ENCODE measurements around the gene UBR1.
"Not testable (repeated sequence)": the region's sequence is repeated elsewhere in the genome, so short reads cannot be mapped to it uniquely, and the experiment has no call there.

The UBR1 gene

DNA sequence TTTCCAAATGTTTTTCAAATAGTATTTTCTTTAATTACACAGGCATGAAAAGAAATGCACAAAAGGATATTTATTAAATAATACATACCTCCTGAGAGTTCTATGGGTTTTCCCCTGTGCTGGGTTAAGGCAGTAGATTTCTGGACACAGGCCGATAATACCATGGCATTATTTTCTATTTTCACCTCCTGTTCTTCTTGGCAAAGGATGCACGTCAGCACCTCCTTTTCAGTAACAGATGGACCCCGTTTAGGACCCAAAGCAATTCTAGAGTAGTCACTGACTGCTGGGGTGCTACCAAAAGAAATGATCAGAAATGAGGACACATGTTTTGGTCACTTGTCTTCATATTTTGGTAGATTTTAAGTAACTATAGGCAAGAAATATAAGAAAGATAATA is 98.8 kb downstream of the UBR1 start:
- no peak overlapping the region for H3K4me3 ChIP-seq (ENCODE audit: control insufficient read depth, low read depth, low read length)
- DNase-seq (ENCODE audit: low read depth), result no peak
- TF ChIP-seq, protein P1, sequence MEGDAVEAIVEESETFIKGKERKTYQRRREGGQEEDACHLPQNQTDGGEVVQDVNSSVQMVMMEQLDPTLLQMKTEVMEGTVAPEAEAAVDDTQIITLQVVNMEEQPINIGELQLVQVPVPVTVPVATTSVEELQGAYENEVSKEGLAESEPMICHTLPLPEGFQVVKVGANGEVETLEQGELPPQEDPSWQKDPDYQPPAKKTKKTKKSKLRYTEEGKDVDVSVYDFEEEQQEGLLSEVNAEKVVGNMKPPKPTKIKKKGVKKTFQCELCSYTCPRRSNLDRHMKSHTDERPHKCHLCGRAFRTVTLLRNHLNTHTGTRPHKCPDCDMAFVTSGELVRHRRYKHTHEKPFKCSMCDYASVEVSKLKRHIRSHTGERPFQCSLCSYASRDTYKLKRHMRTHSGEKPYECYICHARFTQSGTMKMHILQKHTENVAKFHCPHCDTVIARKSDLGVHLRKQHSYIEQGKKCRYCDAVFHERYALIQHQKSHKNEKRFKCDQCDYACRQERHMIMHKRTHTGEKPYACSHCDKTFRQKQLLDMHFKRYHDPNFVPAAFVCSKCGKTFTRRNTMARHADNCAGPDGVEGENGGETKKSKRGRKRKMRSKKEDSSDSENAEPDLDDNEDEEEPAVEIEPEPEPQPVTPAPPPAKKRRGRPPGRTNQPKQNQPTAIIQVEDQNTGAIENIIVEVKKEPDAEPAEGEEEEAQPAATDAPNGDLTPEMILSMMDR (conservative IDR thresholded peaks at IDR 0.05; ENCODE audit: control insufficient read depth, insufficient read depth, low read depth, low read length), result no peak

DNA sequence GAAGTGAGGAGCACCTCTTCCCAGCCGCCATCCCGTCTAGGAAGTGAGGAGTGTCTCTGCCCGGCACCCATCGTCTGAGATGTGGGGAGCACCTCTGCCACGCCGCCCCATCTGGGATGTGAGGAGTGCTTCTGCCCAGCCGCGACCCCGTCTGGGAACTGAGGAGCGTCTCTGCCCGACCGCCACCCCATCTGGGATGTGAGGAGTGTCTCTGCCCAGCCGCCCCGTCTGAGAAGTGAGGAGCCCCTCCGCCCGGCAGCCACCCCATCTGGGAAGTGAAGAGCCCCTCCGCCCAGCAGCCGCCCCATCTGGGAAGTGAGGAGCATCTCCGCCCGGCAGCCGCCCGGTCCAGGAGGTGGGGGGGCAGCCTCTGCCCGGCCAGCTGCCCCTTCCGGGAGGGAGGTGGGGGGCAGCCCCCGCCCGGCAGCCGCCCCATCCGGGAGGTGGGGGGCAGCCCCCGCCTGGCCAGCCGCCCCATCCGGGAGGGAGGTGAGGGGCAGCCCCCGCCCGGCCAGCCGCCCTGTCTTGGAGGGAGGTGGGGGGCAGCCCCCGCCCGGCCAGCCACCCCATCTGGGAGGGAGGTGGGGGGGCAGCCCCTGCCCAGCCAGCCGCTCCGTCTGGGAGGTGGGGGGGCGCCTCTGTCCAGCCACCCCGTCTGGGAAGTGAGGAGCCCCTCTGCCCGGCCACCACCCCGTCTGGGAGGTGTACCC is 100.8 kb downstream of the UBR1 start:
- DNase-seq (ENCODE audit: low read depth), result not testable (repeated sequence)

DNA sequence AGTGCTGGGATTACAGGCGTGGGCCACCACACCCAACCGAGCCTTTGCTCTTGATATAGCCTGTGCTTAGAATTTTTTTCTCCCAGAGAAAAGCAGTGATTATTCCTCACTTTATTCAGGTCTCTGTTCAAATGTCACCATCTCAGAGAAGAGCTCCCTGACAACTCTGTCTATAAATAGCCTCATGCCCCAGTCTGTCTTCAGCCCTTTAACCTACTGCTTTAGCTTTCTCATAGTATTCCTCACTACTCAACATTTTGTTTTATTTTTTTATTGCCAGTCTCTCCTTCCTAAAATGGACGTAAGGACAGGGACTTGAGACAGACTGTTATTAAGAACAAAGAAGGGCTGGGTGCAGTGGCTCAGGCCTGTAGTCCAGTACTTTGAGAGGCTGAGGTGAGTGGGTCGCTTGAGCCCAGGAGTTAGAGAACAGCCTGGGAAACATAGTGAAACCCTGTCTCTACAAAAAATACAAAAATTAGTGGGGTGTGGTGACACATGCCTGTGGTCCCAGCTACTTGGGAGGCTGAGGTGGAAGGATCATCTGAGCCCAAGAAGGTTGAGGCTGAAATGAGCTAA is 106.5 kb downstream of the UBR1 start:
- TF ChIP-seq, protein P1 (conservative IDR thresholded peaks at IDR 0.05; ENCODE audit: control insufficient read depth, insufficient read depth, low read depth, low read length), result no peak

More for the DNA sequence above, 100.8 kb downstream of the UBR1 start:
- not testable (repeated sequence) for H3K4me3 ChIP-seq (ENCODE audit: control insufficient read depth, low read depth, low read length)

DNA sequence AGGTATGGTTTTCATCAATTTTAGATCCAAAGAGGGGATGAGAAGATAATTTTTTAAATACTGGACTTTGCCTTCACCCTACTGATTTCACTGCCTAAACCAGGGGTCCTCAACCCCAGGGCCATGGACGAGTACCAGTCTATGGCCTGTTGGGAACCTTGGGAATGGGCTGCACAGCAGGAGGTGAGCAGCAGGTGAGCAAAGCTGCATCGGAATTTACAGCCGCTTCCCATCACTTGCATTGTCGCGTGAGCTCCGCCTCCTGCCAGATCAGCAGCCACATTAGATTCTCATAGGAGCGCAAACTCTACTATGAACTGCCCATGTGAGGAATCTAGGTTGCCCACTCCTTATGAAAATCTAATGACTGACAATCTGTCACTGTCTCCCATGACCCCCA is 109.0 kb downstream of the UBR1 start:
- no peak for DNase-seq (ENCODE audit: low read depth)
- no peak overlapping the region for H3K4me3 ChIP-seq (ENCODE audit: control insufficient read depth, low read depth, low read length)
- TF ChIP-seq, protein P1 (conservative IDR thresholded peaks at IDR 0.05; ENCODE audit: control insufficient read depth, insufficient read depth, low read depth, low read length), result no peak

More for the DNA sequence above, 106.5 kb downstream of the UBR1 start:
- DNase-seq (ENCODE audit: low read depth), result no peak
- no peak overlapping the region for H3K4me3 ChIP-seq (ENCODE audit: control insufficient read depth, low read depth, low read length)

DNA sequence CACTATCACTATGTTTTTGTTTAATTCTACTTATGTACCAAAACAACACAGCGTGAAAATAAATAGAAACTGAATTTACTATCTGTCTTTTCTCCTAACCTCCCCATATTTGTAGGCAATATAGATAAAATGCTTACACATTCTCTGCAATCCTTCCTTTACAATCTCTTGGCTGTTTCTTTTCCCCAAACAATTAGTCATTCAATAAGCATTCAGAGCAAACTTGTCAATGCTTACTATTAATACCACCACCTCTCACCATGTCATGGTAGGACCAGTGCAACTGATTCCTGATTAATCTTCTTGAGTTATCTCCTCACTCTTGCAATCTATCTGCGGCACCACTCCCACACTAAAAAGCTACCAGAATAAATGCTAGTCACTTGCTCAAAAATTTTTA is 111.3 kb downstream of the UBR1 start:
- no peak overlapping the region for H3K4me3 ChIP-seq (ENCODE audit: control insufficient read depth, low read depth, low read length)
- peak; percentile 50 for DNase-seq (ENCODE audit: low read depth)
- TF ChIP-seq, protein P1 (conservative IDR thresholded peaks at IDR 0.05; ENCODE audit: control insufficient read depth, insufficient read depth, low read depth, low read length), result no peak

DNA sequence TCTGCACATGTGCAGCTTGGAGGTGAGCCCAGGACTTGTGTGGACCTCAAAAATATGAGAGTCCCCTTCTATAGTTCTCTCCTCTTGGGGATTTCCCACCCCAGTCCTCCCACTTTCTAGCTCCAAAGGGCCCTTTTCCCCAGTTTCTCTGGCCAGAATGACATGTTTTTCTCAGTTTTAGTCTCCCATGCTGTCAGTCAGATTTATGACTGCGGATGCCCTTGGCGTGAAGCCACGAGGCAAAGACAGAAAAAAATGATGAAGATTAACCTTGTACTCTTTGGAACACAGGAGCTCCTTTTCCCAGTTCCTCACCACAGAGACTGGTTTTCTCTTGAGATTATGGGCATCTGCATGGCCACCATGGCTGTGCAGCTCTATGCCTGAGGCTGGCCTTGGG is 113.2 kb downstream of the UBR1 start:
- no peak overlapping the region for H3K4me3 ChIP-seq (ENCODE audit: control insufficient read depth, low read depth, low read length)
- peak; percentile 12 for DNase-seq (ENCODE audit: low read depth)
- TF ChIP-seq, protein P1 (conservative IDR thresholded peaks at IDR 0.05; ENCODE audit: control insufficient read depth, insufficient read depth, low read depth, low read length), result no peak

DNA sequence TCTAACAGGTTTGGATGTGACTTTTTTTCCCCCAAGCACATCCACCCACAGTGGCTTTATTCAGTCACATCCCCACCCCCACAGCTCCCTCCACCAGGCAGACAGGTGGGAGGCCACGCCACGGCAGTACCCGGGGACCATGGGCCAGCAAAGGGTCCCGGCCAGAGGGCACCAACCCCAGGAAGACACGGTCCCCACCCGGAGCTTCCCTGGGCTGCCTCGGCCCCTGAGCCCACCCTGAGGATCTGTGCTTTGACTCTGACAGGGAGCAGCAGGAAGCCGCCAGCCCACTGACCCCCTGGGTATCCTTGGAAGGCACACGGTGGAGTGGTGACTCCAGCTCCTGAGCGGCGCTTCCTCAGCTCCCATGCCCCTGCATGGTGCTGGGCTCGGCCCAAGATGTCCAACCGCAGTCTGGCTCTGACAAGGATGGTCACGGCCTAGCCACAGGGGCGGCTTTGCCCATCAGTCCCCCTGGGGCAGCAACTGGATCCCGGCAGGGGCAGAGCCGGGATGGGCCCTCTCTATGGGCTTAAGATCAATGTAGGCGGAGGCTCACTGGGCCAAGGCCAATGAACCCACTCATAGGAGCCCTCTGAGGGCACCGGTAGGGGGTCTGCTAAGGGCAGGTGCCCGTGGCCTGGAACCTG is 119.0 kb downstream of the UBR1 start:
- TF ChIP-seq, protein P1 (conservative IDR thresholded peaks at IDR 0.05; ENCODE audit: control insufficient read depth, insufficient read depth, low read depth, low read length), result no peak
- no peak overlapping the region for H3K4me3 ChIP-seq (ENCODE audit: control insufficient read depth, low read depth, low read length)
- DNase-seq (ENCODE audit: low read depth), result no peak

Data from fibroblast of mammary gland (primary cell).